Kidney capillary endothelial cell (primary cell): ENCODE measurements around the gene FAM168A.
"Not testable (repeated sequence)": the region's sequence is repeated elsewhere in the genome, so short reads cannot be mapped to it uniquely, and the experiment has no call there.

Experiments used
- DNase-seq: peaks from one replicate; pipeline ENCODE4 v3.0.0-alpha.2; 2018; ENCODE audit warnings: low spot score

The FAM168A gene

DNA sequence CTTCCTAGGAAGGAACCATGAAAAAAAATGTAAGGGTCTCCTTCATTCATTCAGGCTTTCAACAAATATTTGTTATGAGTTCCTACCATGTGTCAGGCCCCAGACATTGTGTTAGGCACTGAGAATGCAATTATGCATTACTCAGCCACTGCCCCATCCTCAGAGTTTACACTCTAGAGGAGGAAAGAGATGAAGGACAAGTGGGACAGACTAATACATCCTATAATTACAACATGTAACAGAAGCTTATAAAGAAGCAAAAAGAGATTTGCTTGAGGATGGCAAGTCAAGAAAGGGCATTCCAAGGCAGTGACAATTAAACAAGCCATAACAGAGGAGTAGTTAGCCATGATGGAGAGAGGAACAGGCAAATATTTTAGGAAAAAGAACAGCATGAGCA is 78.6 kb downstream of the FAM168A start:
- DNase-seq: no peak

- DNase-seq: no peak
Observed at GRCh38 chr11:73518195-73518594, 79.7 kb downstream of the FAM168A start.

- no peak for DNase-seq
Observed at GRCh38 chr11:73516080-73516479, 81.8 kb downstream of the FAM168A start.

DNA sequence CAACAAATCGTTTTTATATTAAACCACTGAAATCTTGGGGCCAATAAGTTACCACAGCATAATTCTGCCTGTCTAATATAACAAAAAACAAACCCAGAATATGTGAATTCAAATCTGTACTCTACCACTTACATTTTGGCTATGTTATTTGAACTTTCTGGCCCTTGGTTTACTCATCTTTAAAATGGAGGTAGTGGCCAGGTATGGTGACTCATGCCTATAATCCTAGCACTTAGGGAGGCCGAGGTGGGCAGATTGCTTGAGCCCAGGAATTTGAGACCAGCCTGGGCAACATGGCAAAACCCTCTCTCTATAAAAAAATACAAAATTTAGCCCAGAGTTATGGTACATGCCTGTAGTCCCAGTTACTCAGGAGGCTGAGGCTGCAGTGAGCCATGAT is 84.2 kb downstream of the FAM168A start:
- DNase-seq: no peak

DNA sequence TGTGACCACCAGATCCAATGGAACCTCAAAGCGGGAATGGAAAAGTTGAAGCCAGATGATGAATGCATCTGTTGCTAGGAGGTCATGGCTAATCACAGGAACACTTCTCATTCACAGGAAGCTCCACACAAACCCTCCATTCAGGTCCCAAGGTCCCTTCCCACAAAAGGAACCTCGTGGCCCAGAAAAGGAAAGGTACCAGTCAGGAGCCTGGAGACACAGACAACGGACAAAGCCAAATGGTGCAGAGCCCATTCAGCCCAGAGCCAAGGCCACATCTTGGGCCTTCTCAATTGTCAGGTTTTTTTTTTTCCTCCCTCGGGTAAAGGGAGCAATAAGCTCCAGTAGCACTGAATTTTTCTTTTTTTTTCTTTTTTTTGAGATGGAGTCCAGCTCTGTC is 87.0 kb downstream of the FAM168A start:
- no peak for DNase-seq

GRCh38 chr11:73510106-73510505 is 87.8 kb downstream of the FAM168A start:
- DNase-seq: no peak

GRCh38 chr11:73509188-73509587 is 88.7 kb downstream of the FAM168A start:
- no peak for DNase-seq

GRCh38 chr11:73508243-73509176 is 89.4 kb downstream of the FAM168A start:
- DNase-seq: no peak

DNA sequence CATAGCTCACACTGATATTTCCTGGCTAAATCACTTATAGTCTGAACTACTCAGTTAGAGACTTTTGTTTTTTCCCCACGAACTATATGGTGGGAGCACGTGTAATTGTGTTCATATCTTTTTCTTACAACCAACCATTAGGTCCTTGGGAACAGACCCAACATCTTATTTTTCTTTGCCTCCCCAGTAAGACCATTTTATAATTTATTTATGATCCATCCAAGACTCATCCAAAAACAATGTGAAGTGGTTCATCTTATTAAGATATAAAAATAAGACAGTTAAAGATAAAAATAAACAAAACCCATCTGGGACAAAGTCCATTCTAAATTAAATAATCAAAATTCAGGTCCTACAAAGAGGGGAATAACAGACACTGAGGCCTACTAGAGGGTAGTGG is 90.8 kb downstream of the FAM168A start:
- no peak for DNase-seq

- no peak for DNase-seq
Observed at GRCh38 chr11:73506038-73506437, 91.9 kb downstream of the FAM168A start.

DNA sequence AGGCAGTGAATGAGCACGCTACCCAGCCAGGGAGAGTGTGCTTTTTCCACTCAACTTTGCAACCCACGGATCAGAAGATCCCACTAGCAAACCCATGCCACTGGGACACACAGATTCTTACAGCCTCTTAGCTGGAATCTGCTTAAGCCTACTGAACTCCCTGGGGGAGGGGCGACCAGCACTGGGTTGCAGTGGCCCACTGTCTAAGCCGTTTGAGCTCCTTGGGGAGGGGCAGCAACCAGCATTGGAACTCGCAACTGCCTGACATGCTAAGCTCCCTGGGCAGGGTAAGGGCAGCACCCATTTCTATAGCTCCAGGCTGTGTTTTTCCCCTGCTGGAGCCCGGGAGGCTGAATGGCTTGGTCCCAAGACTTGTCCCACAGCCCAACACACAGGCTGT is 99.6 kb downstream of the FAM168A start:
- DNase-seq: no peak

DNA sequence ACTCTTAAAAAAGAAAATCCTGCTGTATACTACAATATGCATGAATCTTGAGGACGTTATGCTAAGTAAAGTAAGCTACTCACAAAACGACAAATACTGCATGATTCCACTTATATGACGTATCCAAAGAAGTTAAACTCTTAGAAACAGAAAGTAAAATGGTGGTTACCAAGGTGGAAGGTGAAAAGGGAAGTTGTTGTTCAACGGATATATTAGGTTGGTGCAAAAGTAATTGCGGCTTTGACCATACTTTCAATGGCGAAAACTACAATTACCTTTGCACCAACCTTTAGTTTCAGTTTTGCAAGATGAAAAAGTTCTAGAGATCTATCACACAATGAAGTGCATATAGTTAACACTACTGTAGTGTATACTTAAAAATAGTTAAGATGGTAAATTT is 101.8 kb downstream of the FAM168A start:
- DNase-seq: no peak

DNA sequence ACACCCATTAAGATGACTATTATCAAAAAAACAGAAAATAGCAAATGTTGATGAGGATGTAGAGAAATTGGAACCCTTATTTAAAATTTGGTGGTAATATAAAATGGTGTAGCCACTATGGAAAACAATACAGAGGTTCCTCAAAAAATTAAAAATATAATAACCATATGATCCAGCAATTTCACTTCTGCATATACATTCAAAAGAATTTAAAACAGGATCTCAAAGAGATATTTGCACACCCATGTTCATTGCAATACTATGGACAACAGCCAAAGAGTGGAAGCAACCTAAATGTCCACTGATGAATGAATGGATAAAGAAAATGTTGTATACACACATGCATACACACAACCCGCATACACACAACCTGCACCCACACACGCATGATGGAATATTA is 102.2 kb downstream of the FAM168A start:
- no peak for DNase-seq

GRCh38 chr11:73493956-73494598 is 103.8 kb downstream of the FAM168A start:
- peak; percentile 57 for DNase-seq

DNA sequence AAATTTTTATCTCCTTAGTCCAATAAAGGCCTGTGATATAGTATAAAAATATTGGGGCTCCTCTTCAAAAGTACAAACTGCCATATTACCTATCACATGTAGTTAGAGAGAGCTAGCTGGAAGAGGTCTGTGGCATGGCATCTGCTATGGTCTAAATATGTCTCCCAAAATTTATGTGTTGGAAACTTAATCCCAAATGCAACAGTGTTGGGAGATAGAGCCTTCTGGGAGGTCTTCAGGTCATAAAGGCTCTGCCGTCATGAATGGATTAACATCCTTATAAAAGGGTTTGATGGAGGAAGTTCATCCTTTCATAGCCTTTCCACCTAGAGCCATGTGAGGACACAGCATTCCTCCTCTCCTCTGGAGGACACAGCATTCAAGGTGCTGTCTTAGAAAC is 116.3 kb downstream of the FAM168A start:
- DNase-seq: no peak

- no peak for DNase-seq
Observed at GRCh38 chr11:73480677-73481076, 117.2 kb downstream of the FAM168A start.

- DNase-seq: peak; percentile 36
Observed at GRCh38 chr11:73478737-73479347, 119.1 kb downstream of the FAM168A start.

- DNase-seq: no peak
Observed at GRCh38 chr11:73477518-73477917, 120.4 kb downstream of the FAM168A start.

DNA sequence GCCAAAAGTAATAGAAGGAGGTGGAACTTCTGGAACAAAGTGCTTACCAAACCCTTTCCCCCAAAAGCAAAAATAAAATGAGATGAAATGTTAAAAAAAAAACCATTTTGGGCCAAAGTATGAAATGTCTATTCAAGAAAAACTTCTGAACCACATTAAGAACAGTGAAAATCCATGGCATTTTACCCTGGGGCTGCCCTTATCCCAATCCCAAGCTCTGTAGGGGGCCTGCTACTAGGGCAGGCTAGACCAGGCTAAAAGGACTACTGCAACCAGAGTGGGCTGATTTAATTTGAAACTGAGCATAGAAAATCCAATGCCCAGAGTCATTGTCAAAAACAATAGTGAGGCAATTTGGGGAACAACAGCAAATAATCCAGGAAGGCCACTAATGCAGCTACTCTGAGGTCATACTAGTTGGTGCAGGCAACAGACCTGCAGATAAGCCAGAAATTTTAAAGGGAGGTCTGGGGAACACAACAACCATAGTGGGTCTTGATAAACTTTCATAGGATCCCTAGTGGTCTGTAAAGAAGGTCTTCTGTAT is 122.3 kb downstream of the FAM168A start:
- no peak for DNase-seq

- no peak for DNase-seq
Observed at GRCh38 chr11:73473252-73473651, 124.7 kb downstream of the FAM168A start.

- DNase-seq: not testable (repeated sequence)
Observed at GRCh38 chr11:73470036-73470612, 127.8 kb downstream of the FAM168A start.

DNA sequence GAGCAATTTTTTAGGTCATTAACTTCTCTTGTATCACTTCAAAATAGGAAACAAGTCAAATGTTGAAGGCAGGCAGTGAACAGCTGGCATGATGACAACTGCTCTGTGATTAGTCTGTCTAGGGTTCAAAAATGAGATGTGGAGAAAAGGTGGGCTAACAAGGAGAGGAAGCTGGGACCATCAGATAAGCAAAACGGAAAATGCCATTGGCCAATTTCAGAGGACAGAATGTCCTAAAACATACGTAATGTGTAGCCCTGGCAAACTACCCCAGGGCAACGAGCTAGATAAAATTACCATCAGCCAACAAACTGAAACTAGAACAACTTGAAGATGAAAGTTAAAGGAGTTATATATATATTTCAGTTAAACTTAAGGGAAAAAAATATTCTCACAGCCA is 128.5 kb downstream of the FAM168A start:
- DNase-seq: no peak
